SK-N-SH (cell line): ENCODE measurements around the gene FAM237B.

Experiments
- JUND ChIP-seq: IDR thresholded peaks from 2 replicates; pipeline ENCODE4 v1.4.0; 2012
- POLR2AphosphoS5 ChIP-seq: IDR thresholded peaks from 2 replicates; pipeline ENCODE4 v1.6.1; 2012; ENCODE audit warnings: low read depth, low read length
- TF ChIP-seq, protein P1 (sequence below): fragments of 200-600 bp; sonication (generic); IDR thresholded peaks from 2 replicates; pipeline ENCODE4 v1.6.1; 2017; ENCODE audit warnings: antibody characterized with exemption, mild to moderate bottlenecking, moderate library complexity

DNA sequence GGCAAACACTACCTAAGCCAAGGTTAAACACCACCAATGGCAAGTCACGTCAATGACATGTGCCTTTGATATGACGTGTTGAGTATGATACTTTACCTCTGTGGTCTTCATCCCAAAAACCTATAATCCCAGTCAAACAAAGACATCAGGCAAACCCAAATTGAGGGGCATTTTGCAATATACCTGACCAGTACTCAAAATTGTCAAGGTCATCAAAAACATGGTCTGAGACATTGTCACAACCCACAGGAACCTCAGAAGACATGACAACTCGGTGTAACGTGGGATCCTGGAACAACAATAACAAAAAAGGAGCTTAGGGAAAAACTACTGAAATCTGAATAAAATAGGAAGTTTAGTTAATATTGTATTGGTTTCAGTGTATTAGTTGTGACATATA is 7.2 kb downstream of the FAM237B start:
- TF ChIP-seq POLR2AphosphoS5 (no peak), JUND (no peak)
- TF ChIP-seq, protein P1, sequence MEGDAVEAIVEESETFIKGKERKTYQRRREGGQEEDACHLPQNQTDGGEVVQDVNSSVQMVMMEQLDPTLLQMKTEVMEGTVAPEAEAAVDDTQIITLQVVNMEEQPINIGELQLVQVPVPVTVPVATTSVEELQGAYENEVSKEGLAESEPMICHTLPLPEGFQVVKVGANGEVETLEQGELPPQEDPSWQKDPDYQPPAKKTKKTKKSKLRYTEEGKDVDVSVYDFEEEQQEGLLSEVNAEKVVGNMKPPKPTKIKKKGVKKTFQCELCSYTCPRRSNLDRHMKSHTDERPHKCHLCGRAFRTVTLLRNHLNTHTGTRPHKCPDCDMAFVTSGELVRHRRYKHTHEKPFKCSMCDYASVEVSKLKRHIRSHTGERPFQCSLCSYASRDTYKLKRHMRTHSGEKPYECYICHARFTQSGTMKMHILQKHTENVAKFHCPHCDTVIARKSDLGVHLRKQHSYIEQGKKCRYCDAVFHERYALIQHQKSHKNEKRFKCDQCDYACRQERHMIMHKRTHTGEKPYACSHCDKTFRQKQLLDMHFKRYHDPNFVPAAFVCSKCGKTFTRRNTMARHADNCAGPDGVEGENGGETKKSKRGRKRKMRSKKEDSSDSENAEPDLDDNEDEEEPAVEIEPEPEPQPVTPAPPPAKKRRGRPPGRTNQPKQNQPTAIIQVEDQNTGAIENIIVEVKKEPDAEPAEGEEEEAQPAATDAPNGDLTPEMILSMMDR, result no peak
